Aorta (tissue), 5 donors: ENCODE results near the gene NPC1. TPM values are rescaled to one million over a fixed set of nuclear protein-coding genes. Genes with fewer than 3 reads are reported as not detected.

ENCODE experiments used
- ATAC-seq: fragments of 200-7000 bp; cut with Tn5 transposase; one replicate; pipeline ENCODE4 v1.9.1; 2022; ENCODE audit warnings: moderate library complexity; ENCODE audit not compliant: low FRiP score
- DNase-seq, 2 donors: peaks; one replicate each; pipeline ENCODE4 v3.0.0-alpha.2; 2020
- H3K27ac ChIP-seq, 2 donors: one replicate each; pipeline ENCODE4 v1.5.1; 2013; ENCODE audit warnings: low read length in 2 of 2, mild to moderate bottlenecking in 2 of 2, moderate library complexity in 2 of 2, control low read depth in 1 of 2, inconsistent platforms in 1 of 2, low read depth in 1 of 2
- H3K27me3 ChIP-seq, 2 donors: one replicate each; pipeline ENCODE4 v1.6.1; 2013; ENCODE audit warnings: control low read depth in 1 of 2, low read length in 1 of 2, mild to moderate bottlenecking in 1 of 2, moderate library complexity in 1 of 2; ENCODE audit not compliant: insufficient read depth in 2 of 2, control insufficient read depth in 1 of 2
- H3K36me3 ChIP-seq, 2 donors: one replicate each; pipeline ENCODE4 v1.6.1; 2013; ENCODE audit warnings: control low read depth in 1 of 2, low read length in 1 of 2, mild to moderate bottlenecking in 1 of 2; ENCODE audit not compliant: insufficient read depth in 2 of 2, control insufficient read depth in 1 of 2
- H3K4me1 ChIP-seq, 2 donors: one replicate each; pipeline ENCODE4 v1.6.1; 2013; ENCODE audit warnings: low read length in 2 of 2, control low read depth in 1 of 2, mild to moderate bottlenecking in 1 of 2, moderate library complexity in 1 of 2; ENCODE audit not compliant: insufficient read depth in 2 of 2, control insufficient read depth in 1 of 2
- H3K4me3 ChIP-seq, 2 donors: one replicate each; pipeline ENCODE4 v1.5.1; 2013; ENCODE audit warnings: low read length in 2 of 2, control low read depth in 1 of 2, mild to moderate bottlenecking in 1 of 2
- H3K9me3 ChIP-seq: one replicate; pipeline ENCODE4 v1.6.1; 2013; ENCODE audit warnings: mild to moderate bottlenecking, low read length; ENCODE audit not compliant: control insufficient read depth
- WGBS, 2 donors: extraction: QIAGEN DNeasy Blood & Tissue Kit; methylation state at CpG; one replicate each; pipeline ENCODE4 v1.1.7; 2013; 5-methylcytosine and 5-hydroxymethylcytosine counted together
- intact Hi-C, 2 donors: fragments of 100-400 bp; cut with DNase I; formaldehyde crosslinking; loops; one replicate each; pipeline versions ENCODE4 v1.14.2 to v1.15.0; 2022
- polyA plus RNA-seq, 2 donors: library from polyadenylated mRNA; stranded (reverse); fragments of 200-250 nt; gene quantifications; one replicate each; pipeline ENCODE4 v1.2.3, GENCODE V29; 2013
- total RNA-seq, 2 donors: library from RNA; stranded (reverse); fragmentation: NEBNext Ultra II Directional; extraction: Animal tissue kit (Norgen Biotek cat#: 25700); gene quantifications; one replicate each; pipeline ENCODE4 v1.2.1, GENCODE V29; 2021
- donor health status: healthy with polysubstance abuse.
- donor health status: Bipolar disorder and iron deficiency.
- donor health status: DM: no; HTN: no; CAD: no.
- donor health status: DM: no; HTN: no; CAD: no.
- donor health status: DM: yes; HTN: yes; CAD: no.

Gene NPC1
- total and polyA plus RNA-seq, 4 donors, result 16.2 to 81.0 (median 43.7) TPM

DNA sequence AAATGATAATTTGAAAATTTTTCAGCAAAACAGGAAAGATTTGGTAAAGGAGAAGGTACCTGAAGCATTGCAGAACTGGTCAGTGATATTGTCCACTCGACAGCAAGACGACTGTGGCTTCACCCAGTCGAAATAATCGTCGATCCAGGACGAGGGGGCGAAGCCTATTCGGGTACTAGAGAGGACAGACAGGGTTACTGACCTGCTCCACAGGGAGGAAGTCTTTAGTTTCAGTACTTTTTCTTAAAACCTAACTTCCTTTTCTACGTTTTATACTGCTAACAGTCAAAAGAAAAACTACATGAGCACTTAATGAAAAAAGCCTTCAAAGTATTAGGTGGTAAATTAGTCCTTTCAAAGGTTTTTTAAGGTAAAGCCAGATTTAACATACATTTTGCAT lies 47.0 kb downstream of the NPC1 start:
- no peak for ATAC-seq
- no peaks in the 10 kb centered on the region for H3K27me3 ChIP-seq
- WGBS, 2 donors, result 90 to 91% methylated on average over 9 of the region's 9 CpGs
- no peak for DNase-seq
- H3K36me3 ChIP-seq, result peaks cover 2 to 28% of the 10 kb centered on the region in 2 donors
- no peaks in the 10 kb centered on the region for H3K9me3 ChIP-seq
- no peak overlapping the region for H3K27ac ChIP-seq
- H3K4me1 ChIP-seq, result no peaks in the 10 kb centered on the region
- no peak overlapping the region for H3K4me3 ChIP-seq
- intact Hi-C loops, result no loop called here

DNA sequence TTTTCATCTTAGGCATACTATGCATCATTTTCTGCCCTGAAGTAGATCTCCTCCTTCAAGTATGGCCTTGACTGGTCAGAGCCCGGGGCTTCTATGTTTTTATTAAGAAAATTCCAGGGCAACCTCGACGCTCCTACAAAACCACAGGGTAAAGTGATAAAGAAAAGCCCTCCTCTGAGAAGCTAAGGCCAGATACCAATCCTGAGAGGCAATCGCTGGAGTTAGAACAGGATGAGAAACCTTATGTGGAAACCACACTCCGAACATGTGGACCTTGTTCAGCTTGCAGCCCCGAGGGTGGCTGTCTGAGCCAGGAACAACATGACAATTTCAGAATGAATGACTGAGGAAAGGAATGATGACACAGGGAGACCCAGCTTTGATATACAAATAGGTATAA lies 47.4 kb downstream of the NPC1 start:
- ATAC-seq, result no peak
- Histone ChIP-seq H3K9me3 (no peaks in the 10 kb centered on the region), H3K4me3 (no peak overlapping the region), H3K27ac (no peak overlapping the region), H3K27me3 (no peaks in the 10 kb centered on the region), H3K4me1 (no peaks in the 10 kb centered on the region), H3K36me3 (peaks cover 4 to 26% of the 10 kb centered on the region in 2 donors)
- WGBS, 2 donors, result 66 to 71% methylated on average over 6 of the region's 6 CpGs
- intact Hi-C loops, result no loop called here
- no peak for DNase-seq

DNA sequence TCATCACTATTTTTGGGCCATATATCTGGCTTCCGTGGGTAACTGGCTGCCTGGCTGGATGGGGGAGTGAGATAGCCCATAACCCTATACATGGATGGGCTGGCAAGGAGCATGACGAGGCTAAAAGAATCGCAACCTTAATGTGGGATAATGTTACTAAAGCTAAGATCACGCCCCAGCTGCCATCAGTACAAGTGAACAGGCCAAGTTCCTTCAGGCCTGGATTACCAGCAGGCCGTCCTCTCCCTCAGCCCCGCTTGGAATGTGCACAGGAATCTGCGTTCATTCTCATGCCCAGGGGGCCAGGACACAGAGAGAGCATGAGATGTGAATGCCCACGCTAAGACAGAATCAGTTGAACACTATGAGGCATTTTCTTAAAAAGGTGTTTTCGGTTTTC lies 48.3 kb downstream of the NPC1 start:
- intact Hi-C loops, result no loop called here
- Histone ChIP-seq H3K27me3 (no peaks in the 10 kb centered on the region), H3K9me3 (no peaks in the 10 kb centered on the region), H3K4me1 (no peaks in the 10 kb centered on the region), H3K4me3 (no peak overlapping the region), H3K36me3 (peaks cover 4 to 23% of the 10 kb centered on the region in 2 donors), H3K27ac (no peak overlapping the region)
- no peak for ATAC-seq
- WGBS, 2 donors, result 82 to 84% methylated on average over 9 of the region's 9 CpGs
- DNase-seq, result no peak

DNA sequence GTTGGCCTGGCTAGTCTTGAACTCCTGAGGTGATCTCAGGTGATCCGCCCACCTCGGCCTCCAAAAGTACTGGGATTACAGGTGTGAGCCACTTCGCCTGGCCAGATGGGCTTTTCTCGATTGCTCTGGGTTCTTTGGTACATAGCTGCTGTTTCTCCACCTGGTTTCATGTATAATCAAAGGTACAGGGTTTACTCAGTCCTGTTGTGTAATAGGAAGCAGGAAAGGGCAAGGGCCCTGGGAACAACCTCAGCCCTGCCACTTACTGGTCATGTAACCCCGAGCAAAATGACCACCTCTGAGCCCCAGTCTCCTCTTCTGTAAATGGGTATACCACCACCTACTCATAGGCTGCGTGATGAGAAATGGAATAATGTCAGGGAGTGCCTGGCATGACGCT lies 49.0 kb downstream of the NPC1 start:
- Histone ChIP-seq H3K27me3 (no peaks in the 10 kb centered on the region), H3K9me3 (no peaks in the 10 kb centered on the region), H3K36me3 (peaks cover 4 to 23% of the 10 kb centered on the region in 2 donors), H3K27ac (no peak overlapping the region), H3K4me3 (no peak overlapping the region), H3K4me1 (no peaks in the 10 kb centered on the region)
- DNase-seq (no peak), ATAC-seq (no peak)
- intact Hi-C loops, result no loop called here
- 96 to 97% methylated on average over 7 of the region's 7 CpGs for WGBS, 2 donors

DNA sequence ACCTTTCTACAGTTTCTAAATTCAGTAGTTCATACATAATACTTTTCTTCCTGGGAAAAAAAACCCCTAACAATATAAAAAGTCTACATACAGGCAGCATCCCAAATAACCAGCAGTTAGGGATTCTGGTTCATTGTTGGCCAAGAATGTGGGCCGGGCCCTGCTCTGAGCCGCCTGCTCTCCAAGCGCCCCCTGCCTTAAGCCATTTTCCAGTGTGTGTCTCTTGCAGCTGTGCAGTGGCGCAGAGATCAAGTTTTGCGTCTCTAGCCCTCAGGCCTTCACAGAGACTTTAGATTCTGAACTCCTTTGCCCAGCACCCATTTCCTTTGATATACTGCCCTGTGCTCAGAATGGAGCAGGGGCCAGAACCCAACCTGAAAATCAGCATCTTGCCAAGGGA lies 50.1 kb downstream of the NPC1 start:
- intact Hi-C loops, result no loop called here
- Histone ChIP-seq H3K4me1 (no peaks in the 10 kb centered on the region), H3K27ac (no peak overlapping the region), H3K36me3 (peaks cover 4 to 24% of the 10 kb centered on the region in 2 donors), H3K9me3 (no peaks in the 10 kb centered on the region), H3K27me3 (no peaks in the 10 kb centered on the region), H3K4me3 (no peak overlapping the region)
- DNase-seq (peak in 1 of 2 donors; percentile 33), ATAC-seq (no peak)
- WGBS, 2 donors, result 88 to 90% methylated on average over 5 of the region's 5 CpGs

DNA sequence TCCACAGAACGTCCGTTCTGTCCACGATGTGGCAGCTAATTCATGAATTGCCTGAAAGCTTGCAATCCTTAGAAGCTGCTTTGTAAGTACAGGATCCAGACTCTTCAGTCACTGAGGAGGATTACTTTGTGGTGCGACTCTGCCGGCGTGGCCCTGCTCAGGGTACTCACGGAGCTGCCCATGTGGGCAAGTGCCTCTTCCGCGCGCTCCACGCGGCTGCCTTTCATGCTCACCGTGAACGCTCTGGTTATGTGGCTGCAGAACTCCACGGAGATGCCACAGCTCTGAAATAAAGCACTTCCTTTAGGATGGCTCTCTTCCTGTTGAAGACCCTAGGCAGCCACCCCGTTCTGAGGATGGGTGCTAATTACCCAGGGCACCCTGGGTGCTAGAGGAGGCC lies 52.0 kb downstream of the NPC1 start:
- H3K4me1 ChIP-seq, result no peaks in the 10 kb centered on the region
- H3K27me3 ChIP-seq, result no peaks in the 10 kb centered on the region
- DNase-seq (peak in 1 of 2 donors; percentile 69), ATAC-seq (no peak)
- H3K36me3 ChIP-seq, result peaks cover 11 to 25% of the 10 kb centered on the region in 2 donors
- H3K27ac ChIP-seq, result no peak overlapping the region
- intact Hi-C loops, result no loop called here
- 95% methylated on average over 16 of the region's 16 CpGs for WGBS, 2 donors
- H3K9me3 ChIP-seq, result no peaks in the 10 kb centered on the region
- H3K4me3 ChIP-seq, result no peak overlapping the region

DNA sequence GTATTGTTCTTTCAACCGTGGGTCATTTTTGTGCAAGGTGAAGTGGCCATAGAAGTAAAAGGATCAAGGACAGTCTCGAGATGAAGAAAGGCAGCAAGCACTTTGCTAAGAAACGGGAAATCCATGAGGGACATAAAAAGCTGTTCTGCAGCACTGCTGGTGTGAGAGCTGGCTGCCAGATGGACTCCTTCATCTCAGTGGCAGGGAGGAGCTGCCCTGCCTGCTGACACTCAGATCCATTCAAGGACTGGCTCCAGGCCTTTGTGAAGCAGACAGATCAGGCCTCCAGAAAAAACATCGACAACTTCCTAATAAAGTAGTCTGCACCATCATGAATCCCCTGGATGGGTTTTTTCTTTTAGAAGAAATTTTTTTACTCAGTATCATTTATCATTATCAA lies 53.5 kb downstream of the NPC1 start:
- H3K36me3 ChIP-seq, result peaks cover 15 to 21% of the 10 kb centered on the region in 2 donors
- no peak for ATAC-seq
- 65 to 69% methylated on average over 4 of the region's 4 CpGs for WGBS, 2 donors

DNA sequence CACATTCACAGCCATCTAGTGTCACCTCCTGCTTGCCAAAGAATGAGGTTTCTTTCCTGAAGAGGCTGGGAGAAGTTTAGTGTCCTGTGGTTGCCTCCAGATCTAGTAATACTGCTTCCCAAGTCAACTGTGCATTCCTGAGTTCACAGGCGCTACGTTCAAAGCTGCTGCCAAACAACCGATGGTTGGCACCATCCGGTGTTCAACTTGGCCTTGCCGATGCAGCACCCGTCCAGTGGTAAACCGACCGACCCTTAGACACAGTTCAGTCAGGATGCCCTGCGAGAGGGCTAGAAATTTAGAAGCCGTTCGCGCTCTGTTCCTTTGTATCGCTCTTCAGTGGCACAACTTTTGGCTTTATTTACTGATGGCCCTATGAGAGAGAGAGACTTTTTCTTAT lies 54.4 kb downstream of the NPC1 start:
- Histone ChIP-seq H3K9me3 (no peaks in the 10 kb centered on the region), H3K4me3 (no peak overlapping the region), H3K4me1 (no peaks in the 10 kb centered on the region), H3K27ac (no peak overlapping the region), H3K27me3 (no peaks in the 10 kb centered on the region), H3K36me3 (peaks cover 21 to 22% of the 10 kb centered on the region in 2 donors)
- WGBS, 2 donors, result 81 to 87% methylated on average over 13 of the region's 13 CpGs
- intact Hi-C loops, result no loop called here
- peak in 1 of 2 donors; percentile 25 for DNase-seq
- ATAC-seq, result no peak

More for the DNA sequence above, 53.5 kb downstream of the NPC1 start:
- H3K9me3 ChIP-seq, result no peaks in the 10 kb centered on the region
- intact Hi-C loops, result no loop called here
- no peaks in the 10 kb centered on the region for H3K4me1 ChIP-seq
- no peaks in the 10 kb centered on the region for H3K27me3 ChIP-seq
- H3K4me3 ChIP-seq, result no peak overlapping the region
- H3K27ac ChIP-seq, result no peak overlapping the region
- peak in 1 of 2 donors; percentile 11 for DNase-seq

DNA sequence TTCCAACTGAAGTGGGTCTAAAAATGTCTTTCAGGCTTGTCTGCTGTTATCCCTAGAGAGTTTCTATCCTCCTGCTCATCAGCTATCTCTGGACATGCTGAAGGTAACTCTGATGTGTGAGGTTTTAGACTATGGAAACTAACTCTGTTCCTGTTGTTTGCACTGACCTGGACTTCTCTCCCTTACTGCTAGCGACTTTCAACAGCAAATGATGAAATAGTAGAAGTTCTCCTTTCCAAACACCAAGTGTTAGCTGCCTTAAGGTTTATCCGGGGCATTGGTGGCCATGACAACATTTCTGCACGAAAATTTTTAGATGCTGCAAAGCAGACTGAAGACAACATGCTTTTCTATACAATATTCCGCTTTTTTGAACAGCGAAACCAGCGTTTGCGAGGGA lies 56.1 kb downstream of the NPC1 start:
- ATAC-seq (no peak), DNase-seq (peak in 1 of 2 donors; percentile 27)
- Histone ChIP-seq H3K9me3 (no peaks in the 10 kb centered on the region), H3K4me1 (no peaks in the 10 kb centered on the region), H3K27me3 (no peaks in the 10 kb centered on the region), H3K36me3 (peaks cover 22 to 30% of the 10 kb centered on the region in 2 donors), H3K4me3 (no peak overlapping the region), H3K27ac (no peak overlapping the region)
- intact Hi-C loops, result no loop called here
- 85 to 86% methylated on average over 7 of the region's 7 CpGs for WGBS, 2 donors
